ENCODE data around the gene GALNT2.

GALNT2 gene

GRCh38 chr1:230160957-230161771 lies 94.1 kb downstream of the GALNT2 start:
- Histone ChIP-seq H3K4me1 (ENCODE audit: control insufficient read depth, insufficient read depth, low read length) (peaks cover 8% of the 10 kb centered on the region; the same call in 1 of the 2 replicates), H3K27ac (ENCODE audit: low read depth, low read length) (no peak overlapping the region)

GRCh38 chr1:230163205-230163604 lies 96.2 kb downstream of the GALNT2 start:
- H3K4me3 ChIP-seq (ENCODE audit: low read depth, low read length), result no peak overlapping the region
- peaks cover 11% of the 10 kb centered on the region; the same call in 1 of the 2 replicates for H3K9me3 ChIP-seq (ENCODE audit: control insufficient read depth, insufficient read depth, low read depth, low read length)
- H3K9ac ChIP-seq (ENCODE audit: low read length), result no peak overlapping the region
- no peak overlapping the region for H3K27ac ChIP-seq (ENCODE audit: low read depth, low read length)
- no peaks in the 10 kb centered on the region for H3K36me3 ChIP-seq (ENCODE audit: control insufficient read depth, insufficient read depth, low read length)
- H3K27me3 ChIP-seq (ENCODE audit: control insufficient read depth, insufficient read depth, low read length), result no peaks in the 10 kb centered on the region
- peaks cover 6% of the 10 kb centered on the region; the same call in 1 of the 2 replicates for H3K4me1 ChIP-seq (ENCODE audit: control insufficient read depth, insufficient read depth, low read length)

More at GRCh38 chr1:230160957-230161771, 94.1 kb downstream of the GALNT2 start:
- H3K9me3 ChIP-seq (ENCODE audit: control insufficient read depth, insufficient read depth, low read depth, low read length), result peaks cover 8% of the 10 kb centered on the region; the same call in 1 of the 2 replicates
- H3K27me3 ChIP-seq (ENCODE audit: control insufficient read depth, insufficient read depth, low read length), result no peaks in the 10 kb centered on the region
- H3K36me3 ChIP-seq (ENCODE audit: control insufficient read depth, insufficient read depth, low read length), result no peaks in the 10 kb centered on the region
- H3K9ac ChIP-seq (ENCODE audit: low read length), result no peak overlapping the region
- no peak overlapping the region for H3K4me3 ChIP-seq (ENCODE audit: low read depth, low read length)

GRCh38 chr1:230163719-230164118 lies 96.7 kb downstream of the GALNT2 start:
- Histone ChIP-seq H3K36me3 (ENCODE audit: control insufficient read depth, insufficient read depth, low read length) (no peaks in the 10 kb centered on the region), H3K9ac (ENCODE audit: low read length) (no peak overlapping the region), H3K9me3 (ENCODE audit: control insufficient read depth, insufficient read depth, low read depth, low read length) (peaks cover 11% of the 10 kb centered on the region; the same call in 1 of the 2 replicates), H3K4me3 (ENCODE audit: low read depth, low read length) (no peak overlapping the region), H3K27ac (ENCODE audit: low read depth, low read length) (no peak overlapping the region), H3K27me3 (ENCODE audit: control insufficient read depth, insufficient read depth, low read length) (no peaks in the 10 kb centered on the region), H3K4me1 (ENCODE audit: control insufficient read depth, insufficient read depth, low read length) (0 out of 2 replicates have a peak, but pooled peaks cover 3% of the 10 kb centered on the region)

DNA sequence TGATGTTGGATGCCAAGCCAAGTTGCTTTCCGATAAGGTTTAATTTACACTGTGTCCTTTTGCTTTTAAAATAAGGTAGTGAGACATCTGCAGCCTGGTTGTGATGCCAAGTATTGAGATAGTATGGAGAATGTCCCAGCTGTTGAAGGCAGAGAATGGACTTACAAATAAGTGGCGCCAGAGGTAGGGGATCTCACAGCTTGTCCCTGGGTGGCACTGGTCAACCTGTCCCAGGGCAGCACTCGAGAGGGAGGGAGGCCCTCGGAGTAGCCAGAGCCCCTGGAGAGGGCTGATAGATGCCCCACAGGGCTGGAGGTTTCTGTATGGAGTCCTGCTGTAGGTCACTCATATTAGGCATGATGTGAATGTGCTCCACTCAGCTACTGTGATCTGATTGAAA lies 98.5 kb downstream of the GALNT2 start:
- no peaks in the 10 kb centered on the region for H3K27me3 ChIP-seq (ENCODE audit: control insufficient read depth, insufficient read depth, low read length)
- H3K9ac ChIP-seq (ENCODE audit: low read length), result no peak overlapping the region
- H3K27ac ChIP-seq (ENCODE audit: low read depth, low read length), result no peak overlapping the region
- no peak overlapping the region for H3K4me3 ChIP-seq (ENCODE audit: low read depth, low read length)
- H3K4me1 ChIP-seq (ENCODE audit: control insufficient read depth, insufficient read depth, low read length), result peaks cover 9% of the 10 kb centered on the region; the same call in 1 of the 2 replicates
- H3K9me3 ChIP-seq (ENCODE audit: control insufficient read depth, insufficient read depth, low read depth, low read length), result peaks cover 11% of the 10 kb centered on the region; the same call in 1 of the 2 replicates
- no peaks in the 10 kb centered on the region for H3K36me3 ChIP-seq (ENCODE audit: control insufficient read depth, insufficient read depth, low read length)

DNA sequence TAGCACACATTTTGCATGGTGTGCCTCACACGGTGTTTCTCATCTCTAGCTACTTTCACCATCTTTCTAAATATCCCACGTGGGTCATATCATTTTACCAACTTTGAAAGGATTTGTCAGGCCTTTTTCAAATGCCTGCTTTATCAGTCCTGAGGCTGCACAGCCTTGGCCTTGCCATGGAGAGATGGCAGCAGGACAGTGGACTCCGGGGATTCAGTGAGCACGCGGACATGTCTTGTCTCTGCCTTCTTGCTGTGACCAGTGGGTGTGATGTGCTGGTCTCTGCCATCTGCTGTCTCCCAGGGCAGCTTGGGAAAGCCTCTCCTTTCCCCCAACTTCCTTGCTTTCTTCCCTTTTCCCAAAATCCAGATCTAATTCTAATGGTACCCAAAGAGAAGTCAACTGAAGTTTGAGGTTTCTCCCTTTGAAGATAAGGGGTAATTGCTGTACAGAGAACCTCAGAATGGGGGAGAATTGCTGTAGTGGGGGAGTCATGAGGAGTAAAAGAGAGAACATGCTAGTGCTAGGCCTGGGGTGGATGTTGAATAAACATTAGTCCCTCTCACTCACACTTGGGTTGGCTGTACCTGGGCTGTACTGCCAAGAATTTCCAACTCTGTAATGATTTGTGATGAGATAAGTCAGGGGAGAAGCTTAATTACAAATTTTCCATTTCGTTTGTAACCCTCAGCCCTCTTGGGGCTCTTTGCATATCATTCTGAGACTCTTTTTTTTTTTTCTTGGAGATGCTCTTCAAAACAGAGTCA lies 99.5 kb downstream of the GALNT2 start:
- Histone ChIP-seq H3K4me1 (ENCODE audit: control insufficient read depth, insufficient read depth, low read length) (peaks cover 14% of the 10 kb centered on the region; the same call in 1 of the 2 replicates), H3K9me3 (ENCODE audit: control insufficient read depth, insufficient read depth, low read depth, low read length) (peaks cover 11% of the 10 kb centered on the region; the same call in 1 of the 2 replicates), H3K9ac (ENCODE audit: low read length) (no peak overlapping the region), H3K4me3 (ENCODE audit: low read depth, low read length) (no peak overlapping the region), H3K27me3 (ENCODE audit: control insufficient read depth, insufficient read depth, low read length) (no peaks in the 10 kb centered on the region), H3K36me3 (ENCODE audit: control insufficient read depth, insufficient read depth, low read length) (no peaks in the 10 kb centered on the region), H3K27ac (ENCODE audit: low read depth, low read length) (no peak overlapping the region)

DNA sequence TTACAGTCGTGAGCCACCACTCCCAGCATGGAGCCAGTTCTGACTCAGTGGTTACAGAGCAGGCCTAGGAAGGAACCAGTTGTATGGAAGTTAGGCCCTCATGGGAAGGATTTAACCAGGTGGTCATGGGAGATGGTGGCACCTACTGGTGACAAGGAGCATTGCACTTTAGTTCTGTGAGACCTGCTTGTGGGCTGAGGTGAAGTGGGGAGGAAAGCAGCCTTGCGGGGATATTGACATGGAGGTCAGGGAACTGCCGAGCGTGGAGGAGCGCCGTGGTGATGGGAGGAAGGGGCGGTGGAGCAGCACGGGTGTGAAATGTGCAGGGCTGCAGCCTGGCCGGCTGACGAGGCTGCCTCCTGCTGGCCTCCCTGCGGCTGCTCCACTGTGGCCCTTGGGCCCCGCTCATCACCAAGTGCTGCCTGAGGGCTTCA lies 100.4 kb downstream of the GALNT2 start:
- Histone ChIP-seq H3K27ac (ENCODE audit: low read depth, low read length) (no peak overlapping the region), H3K36me3 (ENCODE audit: control insufficient read depth, insufficient read depth, low read length) (no peaks in the 10 kb centered on the region), H3K27me3 (ENCODE audit: control insufficient read depth, insufficient read depth, low read length) (no peaks in the 10 kb centered on the region), H3K9ac (ENCODE audit: low read length) (no peak overlapping the region), H3K4me3 (ENCODE audit: low read depth, low read length) (no peak overlapping the region), H3K4me1 (ENCODE audit: control insufficient read depth, insufficient read depth, low read length) (peaks cover 14% of the 10 kb centered on the region; the same call in 1 of the 2 replicates), H3K9me3 (ENCODE audit: control insufficient read depth, insufficient read depth, low read depth, low read length) (peaks cover 11% of the 10 kb centered on the region; the same call in 1 of the 2 replicates)

GRCh38 chr1:230169454-230170152 lies 102.6 kb downstream of the GALNT2 start:
- H3K4me3 ChIP-seq (ENCODE audit: low read depth, low read length), result no peak overlapping the region
- H3K27ac ChIP-seq (ENCODE audit: low read depth, low read length), result no peak overlapping the region
- H3K9ac ChIP-seq (ENCODE audit: low read length), result no peak overlapping the region
- H3K36me3 ChIP-seq (ENCODE audit: control insufficient read depth, insufficient read depth, low read length), result no peaks in the 10 kb centered on the region
- H3K9me3 ChIP-seq (ENCODE audit: control insufficient read depth, insufficient read depth, low read depth, low read length), result peaks cover 11% of the 10 kb centered on the region; the same call in 1 of the 2 replicates
- no peaks in the 10 kb centered on the region for H3K27me3 ChIP-seq (ENCODE audit: control insufficient read depth, insufficient read depth, low read length)
- peaks cover 14% of the 10 kb centered on the region; the same call in 1 of the 2 replicates for H3K4me1 ChIP-seq (ENCODE audit: control insufficient read depth, insufficient read depth, low read length)

DNA sequence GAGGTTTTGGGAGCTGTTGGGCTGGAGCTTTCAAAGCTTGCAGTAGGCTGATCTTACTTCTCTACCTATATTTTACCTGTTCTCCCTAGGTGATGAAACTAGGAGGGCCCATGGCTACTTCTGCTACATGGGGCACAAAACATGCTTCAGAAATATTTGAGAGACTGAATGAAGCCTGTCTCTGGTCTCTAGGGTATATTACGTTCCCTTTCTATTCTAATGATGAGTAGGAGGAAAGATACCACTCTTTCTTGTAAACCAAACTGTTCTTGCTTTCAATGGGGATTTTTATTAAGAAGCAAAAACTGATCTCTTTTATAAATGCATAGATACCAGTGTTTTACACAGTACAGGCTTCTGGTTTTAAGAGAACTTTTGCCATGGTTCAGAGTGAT lies 103.1 kb downstream of the GALNT2 start:
- H3K9me3 ChIP-seq (ENCODE audit: control insufficient read depth, insufficient read depth, low read depth, low read length), result peaks cover 11% of the 10 kb centered on the region; the same call in 1 of the 2 replicates

GRCh38 chr1:230170622-230171021 lies 103.6 kb downstream of the GALNT2 start:
- H3K9ac ChIP-seq (ENCODE audit: low read length), result no peak overlapping the region
- no peaks in the 10 kb centered on the region for H3K27me3 ChIP-seq (ENCODE audit: control insufficient read depth, insufficient read depth, low read length)
- no peaks in the 10 kb centered on the region for H3K36me3 ChIP-seq (ENCODE audit: control insufficient read depth, insufficient read depth, low read length)
- H3K9me3 ChIP-seq (ENCODE audit: control insufficient read depth, insufficient read depth, low read depth, low read length), result peaks cover 11% of the 10 kb centered on the region; the same call in 1 of the 2 replicates
- peaks cover 20% of the 10 kb centered on the region for H3K4me1 ChIP-seq (ENCODE audit: control insufficient read depth, insufficient read depth, low read length)
- H3K4me3 ChIP-seq (ENCODE audit: low read depth, low read length), result no peak overlapping the region
- no peak overlapping the region for H3K27ac ChIP-seq (ENCODE audit: low read depth, low read length)

More for the DNA sequence above, 103.1 kb downstream of the GALNT2 start:
- H3K9ac ChIP-seq (ENCODE audit: low read length), result no peak overlapping the region
- H3K27me3 ChIP-seq (ENCODE audit: control insufficient read depth, insufficient read depth, low read length), result no peaks in the 10 kb centered on the region
- no peak overlapping the region for H3K27ac ChIP-seq (ENCODE audit: low read depth, low read length)
- peaks cover 17% of the 10 kb centered on the region for H3K4me1 ChIP-seq (ENCODE audit: control insufficient read depth, insufficient read depth, low read length)
- no peaks in the 10 kb centered on the region for H3K36me3 ChIP-seq (ENCODE audit: control insufficient read depth, insufficient read depth, low read length)
- no peak overlapping the region for H3K4me3 ChIP-seq (ENCODE audit: low read depth, low read length)

DNA sequence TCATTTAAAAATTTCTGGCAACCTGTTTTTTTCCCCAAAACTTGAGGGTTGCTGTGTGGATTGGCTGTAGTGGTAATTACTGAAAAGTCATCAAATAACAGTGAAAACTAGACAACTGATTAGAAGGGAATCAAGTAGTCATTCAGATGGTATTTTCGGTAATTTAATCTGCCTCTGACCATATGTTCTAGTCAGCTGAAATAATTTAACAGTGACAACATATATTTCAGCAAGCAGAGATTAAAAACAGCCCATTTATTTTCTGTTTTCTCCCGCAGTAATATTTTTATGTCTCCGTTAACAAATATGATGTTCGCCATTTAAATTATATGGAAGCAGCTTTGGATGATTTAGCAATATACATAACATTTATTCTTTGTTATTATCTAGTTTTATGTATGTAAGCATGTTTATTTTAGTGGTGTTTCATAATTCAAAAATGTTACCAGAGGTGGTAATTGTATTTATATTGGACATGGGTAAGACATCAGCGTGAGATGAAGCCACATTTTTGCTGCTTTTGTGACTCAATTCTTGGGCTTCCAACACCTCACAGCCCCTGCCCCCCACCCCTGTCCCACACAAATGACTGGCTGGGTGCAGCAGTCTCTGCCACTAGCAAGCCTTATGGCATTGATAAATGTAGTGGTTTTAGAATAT lies 104.4 kb downstream of the GALNT2 start:
- Histone ChIP-seq H3K27ac (ENCODE audit: low read depth, low read length) (no peak overlapping the region), H3K9me3 (ENCODE audit: control insufficient read depth, insufficient read depth, low read depth, low read length) (peaks cover 7% of the 10 kb centered on the region; the same call in 1 of the 2 replicates), H3K27me3 (ENCODE audit: control insufficient read depth, insufficient read depth, low read length) (no peaks in the 10 kb centered on the region), H3K4me3 (ENCODE audit: low read depth, low read length) (no peak overlapping the region), H3K36me3 (ENCODE audit: control insufficient read depth, insufficient read depth, low read length) (no peaks in the 10 kb centered on the region), H3K9ac (ENCODE audit: low read length) (no peak overlapping the region), H3K4me1 (ENCODE audit: control insufficient read depth, insufficient read depth, low read length) (peaks cover 28% of the 10 kb centered on the region)
